Erythroblast (primary cell): ENCODE results near the gene ZBTB44.

Experiments
- GATA1 ChIP-seq: IDR thresholded peaks from 2 replicates; pipeline ENCODE4 v1.6.1; 2011; ENCODE audit warnings: low read depth, mild to moderate bottlenecking, control low read depth, low read length, moderate library complexity
- POLR2A ChIP-seq: IDR thresholded peaks from 2 replicates; pipeline ENCODE4 v1.6.1; 2011; ENCODE audit warnings: mild to moderate bottlenecking, low read length

DNA sequence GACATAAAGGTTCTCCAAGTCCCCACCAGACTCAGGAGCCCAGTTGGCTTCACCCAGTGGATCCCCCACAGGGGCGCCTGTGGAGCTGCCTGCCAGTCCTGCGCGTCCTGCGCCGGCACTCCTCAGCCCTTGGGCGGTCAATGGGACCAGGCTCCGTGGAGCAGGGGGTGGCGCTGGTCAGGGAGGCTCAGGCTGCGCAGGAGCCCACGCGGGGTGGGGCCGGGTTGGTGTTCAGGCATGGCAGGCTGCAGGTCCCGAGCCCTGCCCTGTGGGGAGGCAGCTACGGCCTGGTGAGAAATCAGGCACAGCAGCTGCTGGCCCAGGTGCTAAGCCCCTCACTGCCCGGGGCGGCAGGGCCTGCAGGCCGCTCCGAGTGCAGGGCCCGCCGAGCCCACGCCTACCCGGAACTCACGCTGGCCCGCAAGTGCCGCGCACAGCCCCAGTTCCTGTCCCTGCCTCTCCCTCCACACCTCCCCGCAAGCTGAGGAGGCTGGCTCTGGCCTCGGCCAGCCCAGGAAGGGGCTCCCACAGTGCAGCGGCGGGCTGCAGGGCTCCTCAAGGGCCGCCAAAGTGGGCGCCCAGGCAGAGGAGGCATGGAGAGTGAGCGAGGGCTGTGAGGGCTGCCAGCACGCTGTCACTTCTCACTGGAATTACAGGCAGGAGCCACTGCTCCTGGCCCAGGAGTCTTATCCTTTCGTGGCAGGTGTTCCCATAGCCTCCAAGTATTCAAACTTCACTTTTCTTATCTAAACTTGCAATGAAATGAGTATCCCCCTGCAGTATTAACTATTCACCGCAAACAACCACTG lies 22.8 kb upstream of the ZBTB44 start:
- TF ChIP-seq POLR2A = no peak
- TF ChIP-seq GATA1 = no peak
